Activated naive CD4-positive, alpha-beta T cell treated with anti-CD3 and anti-CD28 coated beads for 36 hours (primary cell): ENCODE results near the gene COG1. TPM values are rescaled to one million over a fixed set of nuclear protein-coding genes. Genes with fewer than 3 reads are reported as not detected.

ENCODE experiments used
- CTCF ChIA-PET: fragments of 350-600 bp; sonication (Branson Sonifier 250); formaldehyde crosslinking; loops from one replicate; lab custom pipeline; 2021; ENCODE audit warnings: antibody characterized with exemption; lab: Charles Lee
- DNase-seq: peaks from one replicate; pipeline ENCODE4 v3.0.0-alpha.2; 2020
- H3K27ac Mint-ChIP-seq: one replicate; pipeline ENCODE4 v1.8.0; 2021; ENCODE audit warnings: mild to moderate bottlenecking, mixed read lengths
- H3K27me3 Mint-ChIP-seq: one replicate; pipeline ENCODE4 v1.8.0; 2021; ENCODE audit warnings: low read depth, mixed read lengths
- H3K36me3 Mint-ChIP-seq: one replicate; pipeline ENCODE4 v1.8.0; 2021; ENCODE audit warnings: low read depth, mixed read lengths
- H3K4me1 Mint-ChIP-seq: one replicate; pipeline ENCODE4 v1.8.0; 2021; ENCODE audit warnings: low read depth, mixed read lengths
- H3K4me3 Mint-ChIP-seq: one replicate; pipeline ENCODE4 v1.8.0; 2021; ENCODE audit warnings: mild to moderate bottlenecking, moderate library complexity, mixed read lengths
- H3K9me3 Mint-ChIP-seq: one replicate; pipeline ENCODE4 v1.8.0; 2021; ENCODE audit warnings: mixed read lengths
- intact Hi-C: fragments of 100-400 bp; cut with micrococcal nuclease; formaldehyde crosslinking; loops from one replicate; pipeline ENCODE4 v1.15.1; 2023
- total RNA-seq, 2 experiments: library from RNA; stranded (reverse); gene quantifications; one replicate each; pipeline ENCODE4 v1.2.3, GENCODE V29; 2021

COG1 gene
- total RNA-seq, 2 experiments from 2014 or later = 31.4 to 32.1 TPM

- H3K27me3 Mint-ChIP-seq = no peaks in the 10 kb centered on the region
- CTCF ChIA-PET = interaction anchor here (0.9 to 1.3 kb wide), 2 partner anchors 12 to 191 kb away, joined by 3 read pairs; no protein-coding TSS in a partner anchor
- no peak for DNase-seq
- no peaks in the 10 kb centered on the region for H3K9me3 Mint-ChIP-seq
- no peak overlapping the region for H3K27ac Mint-ChIP-seq
- intact Hi-C loops = no loop called here
- peaks cover 2% of the 10 kb centered on the region for H3K36me3 Mint-ChIP-seq
- no peaks in the 10 kb centered on the region for H3K4me1 Mint-ChIP-seq
- H3K4me3 Mint-ChIP-seq = no peak overlapping the region
Measured at GRCh38 chr17:73179387-73179786, 13.5 kb upstream of the COG1 start.

DNA sequence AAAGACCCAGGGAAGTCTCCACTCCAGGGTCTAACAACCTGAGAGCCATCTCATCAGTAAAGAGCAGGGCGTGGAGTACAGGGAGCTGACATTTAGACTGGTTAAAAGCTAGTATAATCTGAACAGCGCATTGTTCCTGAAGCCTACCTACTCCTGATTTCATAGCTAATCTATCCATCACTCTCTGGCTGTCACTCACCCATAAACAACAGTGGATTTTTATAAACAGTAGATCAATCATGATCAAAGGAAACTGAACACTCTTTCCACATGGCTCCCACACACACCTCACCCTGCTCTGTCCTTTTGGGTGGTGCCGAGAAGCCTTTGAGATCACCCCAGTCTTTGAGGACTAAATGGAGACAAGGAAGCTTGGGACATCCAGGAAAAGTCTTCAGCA, 13.0 kb upstream of the COG1 start:
- CTCF ChIA-PET = interaction anchor here (0.9 to 1.3 kb wide), 2 partner anchors 12 to 190 kb away, joined by 3 read pairs; no protein-coding TSS in a partner anchor
- DNase-seq = no peak
- intact Hi-C loops = no loop called here
- Mint-ChIP-seq H3K4me3 (no peak overlapping the region), H3K9me3 (no peaks in the 10 kb centered on the region), H3K36me3 (peaks cover 6% of the 10 kb centered on the region), H3K4me1 (no peaks in the 10 kb centered on the region), H3K27ac (no peak overlapping the region), H3K27me3 (no peaks in the 10 kb centered on the region)

DNA sequence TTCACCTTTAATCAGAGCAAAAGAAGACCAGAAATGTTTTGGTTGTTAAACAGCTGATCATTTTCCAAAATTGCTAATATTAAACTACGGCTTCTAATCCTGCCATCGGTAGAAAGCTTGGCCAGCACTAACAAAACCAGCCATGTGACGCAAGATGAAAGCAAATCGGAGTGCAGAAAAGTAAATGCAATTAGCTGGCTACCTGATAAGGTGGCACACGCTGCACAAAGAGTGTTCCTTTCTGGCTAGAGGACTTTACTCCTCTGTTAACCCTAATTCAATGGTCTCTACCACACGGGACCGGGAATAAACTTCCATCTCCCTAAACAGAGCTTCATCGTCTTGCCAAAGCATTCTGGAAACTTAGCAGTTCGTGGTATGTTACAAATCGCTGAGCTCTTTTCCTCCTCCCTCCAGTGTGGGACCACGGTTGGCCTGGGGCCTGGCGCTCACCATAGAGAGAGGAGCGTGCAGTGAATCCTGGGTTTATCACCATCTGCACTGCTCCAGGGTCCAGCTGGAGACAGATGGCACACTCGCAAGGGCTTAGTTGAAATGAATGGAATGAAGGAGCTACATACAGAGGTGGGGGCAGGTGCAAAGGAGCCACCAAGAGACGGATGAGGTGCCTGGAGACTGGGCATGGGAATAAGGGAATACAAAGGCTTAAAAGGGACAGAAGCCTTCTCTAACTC, 10.1 kb upstream of the COG1 start:
- no peak for DNase-seq
- Mint-ChIP-seq H3K27ac (no peak overlapping the region), H3K27me3 (no peaks in the 10 kb centered on the region), H3K4me3 (no peak overlapping the region), H3K4me1 (no peaks in the 10 kb centered on the region), H3K36me3 (peaks cover 6% of the 10 kb centered on the region), H3K9me3 (no peaks in the 10 kb centered on the region)
- intact Hi-C loops = no loop called here
- CTCF ChIA-PET = interaction anchor here (1.3 kb wide), 1 partner anchor 458 kb away, joined by 5 read pairs; no protein-coding TSS in a partner anchor

GRCh38 chr17:73184136-73184993, 8.5 kb upstream of the COG1 start:
- CTCF ChIA-PET = interaction anchor here (1.0 kb wide), 1 partner anchor 625 kb away, joined by 3 read pairs; no protein-coding TSS in a partner anchor
- intact Hi-C loops = no loop called here

DNA sequence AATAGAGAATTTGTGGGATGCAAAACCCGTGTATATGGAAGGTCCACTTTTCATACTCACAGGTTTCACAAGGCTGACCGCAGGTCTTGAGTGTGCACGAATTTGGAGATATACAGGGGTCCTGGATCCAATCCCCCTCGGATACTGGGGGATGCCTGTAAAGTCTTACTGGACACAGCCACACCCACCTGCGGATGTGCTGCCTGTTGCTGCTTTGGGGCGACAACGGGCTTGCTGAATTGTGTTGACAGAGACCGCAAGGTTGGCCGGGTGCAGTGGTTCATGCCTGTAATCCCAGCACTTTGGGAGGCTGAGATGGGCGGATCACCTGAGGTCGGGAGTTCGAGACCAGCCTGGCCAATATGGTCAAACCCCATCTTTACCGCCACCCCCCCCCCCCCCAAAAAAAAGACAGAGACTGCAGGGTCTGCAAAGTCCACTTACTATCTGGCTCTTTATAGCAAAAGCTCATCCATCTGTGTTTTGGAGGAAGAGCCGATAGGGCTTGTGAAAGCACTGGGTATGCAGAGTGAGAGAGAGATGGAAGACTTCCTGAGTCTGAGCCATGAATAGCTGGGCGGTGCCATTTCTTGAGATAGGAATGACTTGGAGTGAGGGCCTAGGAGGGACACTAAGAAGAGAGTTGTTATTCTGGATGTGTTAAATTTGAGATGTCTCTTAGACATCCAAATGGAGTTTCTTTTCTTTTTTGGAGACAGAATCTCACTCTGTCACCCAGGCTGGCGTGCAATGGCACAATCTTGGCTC, 6.4 kb upstream of the COG1 start:
- peaks cover 7% of the 10 kb centered on the region for H3K36me3 Mint-ChIP-seq
- no peak for DNase-seq
- no peak overlapping the region for H3K27ac Mint-ChIP-seq
- CTCF ChIA-PET = interaction anchor here (0.6 kb wide), 1 partner anchor 22 kb away, joined by 3 read pairs; no protein-coding TSS in a partner anchor
- H3K27me3 Mint-ChIP-seq = no peaks in the 10 kb centered on the region
- intact Hi-C loops = no loop called here
- H3K4me1 Mint-ChIP-seq = no peaks in the 10 kb centered on the region
- H3K9me3 Mint-ChIP-seq = no peaks in the 10 kb centered on the region
- no peak overlapping the region for H3K4me3 Mint-ChIP-seq

More at GRCh38 chr17:73184136-73184993, 8.5 kb upstream of the COG1 start:
- Mint-ChIP-seq H3K27ac (no peak overlapping the region), H3K9me3 (no peaks in the 10 kb centered on the region), H3K36me3 (peaks cover 8% of the 10 kb centered on the region), H3K27me3 (no peaks in the 10 kb centered on the region), H3K4me3 (no peak overlapping the region), H3K4me1 (no peaks in the 10 kb centered on the region)
- DNase-seq = no peak

- Mint-ChIP-seq H3K9me3 (no peaks in the 10 kb centered on the region), H3K27me3 (no peaks in the 10 kb centered on the region), H3K4me1 (no peaks in the 10 kb centered on the region), H3K27ac (no peak overlapping the region), H3K36me3 (peaks cover 8% of the 10 kb centered on the region), H3K4me3 (no peak overlapping the region)
- no peak for DNase-seq
- intact Hi-C loops = no loop called here
- CTCF ChIA-PET = no interaction called here
Measured at GRCh38 chr17:73187203-73187769, 5.6 kb upstream of the COG1 start.

DNA sequence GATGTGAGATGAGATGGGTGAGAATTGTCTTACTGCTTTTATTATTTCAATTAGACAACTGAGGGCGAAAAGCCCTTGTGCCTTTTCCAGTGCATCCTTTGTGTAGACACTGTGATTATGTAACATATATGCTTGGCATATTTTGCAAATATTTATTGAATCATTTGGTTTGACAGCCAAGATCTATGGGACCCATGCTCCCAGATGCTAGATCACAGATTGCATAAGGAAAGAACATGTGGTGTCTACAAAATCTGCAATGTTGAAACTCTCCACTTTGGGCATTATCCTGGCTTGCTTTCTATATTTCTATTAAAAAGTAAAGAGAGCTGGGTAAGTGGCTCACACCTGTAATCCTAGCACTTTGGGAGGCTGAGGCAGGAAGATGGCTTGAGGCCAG, 4.8 kb upstream of the COG1 start:
- Mint-ChIP-seq H3K27ac (no peak overlapping the region), H3K9me3 (no peaks in the 10 kb centered on the region), H3K27me3 (no peaks in the 10 kb centered on the region), H3K4me1 (no peaks in the 10 kb centered on the region), H3K36me3 (peaks cover 8% of the 10 kb centered on the region), H3K4me3 (no peak overlapping the region)
- CTCF ChIA-PET = interaction anchor here (0.6 to 1.2 kb wide), 3 partner anchors 203 to 462 kb away, joined by 3 read pairs; no protein-coding TSS in a partner anchor
- DNase-seq = no peak
- intact Hi-C loops = no loop called here

DNA sequence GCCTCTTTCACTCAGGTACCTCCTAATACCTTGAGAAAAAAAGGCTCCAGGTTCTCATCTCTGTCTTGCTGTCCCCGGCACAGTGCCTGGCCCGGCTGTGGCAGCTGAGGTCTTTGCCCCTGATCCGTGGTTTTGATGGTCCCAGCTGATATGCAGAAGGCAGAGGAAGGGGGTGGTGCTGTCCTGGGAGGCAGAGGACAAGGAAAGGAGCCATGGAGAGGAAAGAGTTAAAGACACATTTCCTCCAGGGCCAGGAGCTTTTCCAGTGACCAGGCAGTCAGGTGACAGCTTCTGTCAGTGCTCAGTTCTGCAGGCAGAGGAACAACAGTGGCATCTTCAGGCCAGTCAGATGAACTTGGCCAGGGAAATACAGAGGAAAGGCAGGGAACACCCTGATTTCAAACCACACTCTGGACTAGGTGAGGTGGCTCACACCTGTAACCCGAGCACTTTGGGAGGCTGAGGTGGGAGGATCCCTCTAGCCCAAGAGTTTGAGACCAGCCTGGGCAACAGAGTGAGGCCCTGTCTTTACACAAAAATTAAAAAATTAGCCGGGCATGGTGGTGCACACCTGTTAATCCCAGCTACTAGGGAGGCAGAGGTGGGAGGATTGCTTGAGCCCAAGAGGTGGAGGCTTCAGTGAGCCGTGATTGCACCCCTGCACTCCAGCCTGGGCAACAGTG, 3.3 kb upstream of the COG1 start:
- CTCF ChIA-PET = interaction anchor here (0.6 to 1.8 kb wide), 4 partner anchors 21 to 33 kb away, joined by 3 to 7 read pairs (median 3); no protein-coding TSS in a partner anchor
- Mint-ChIP-seq H3K36me3 (peaks cover 11% of the 10 kb centered on the region), H3K27ac (no peak overlapping the region), H3K9me3 (no peaks in the 10 kb centered on the region), H3K4me1 (peaks cover 7% of the 10 kb centered on the region), H3K27me3 (no peaks in the 10 kb centered on the region), H3K4me3 (no peak overlapping the region)
- intact Hi-C loops = no loop called here
- DNase-seq = no peak

- H3K27ac Mint-ChIP-seq = peak overlapping the region; percentile 97
- no peaks in the 10 kb centered on the region for H3K27me3 Mint-ChIP-seq
- CTCF ChIA-PET = interaction anchor here (0.7 to 2.0 kb wide), 12 partner anchors 12 to 466 kb away, joined by 3 to 8 read pairs (median 3); partner anchors contain the start of gene SLC39A11
- H3K9me3 Mint-ChIP-seq = no peaks in the 10 kb centered on the region
- H3K4me1 Mint-ChIP-seq = peaks cover 16% of the 10 kb centered on the region
- intact Hi-C loops = loop anchor here (1.0 to 2.0 kb wide), 6 partner anchors 64 to 631 kb away; partner anchors contain the start of gene SLC39A11
- peaks cover 10% of the 10 kb centered on the region for H3K36me3 Mint-ChIP-seq
- DNase-seq = peak; percentile 85
- peak overlapping the region; percentile 95 for H3K4me3 Mint-ChIP-seq
Measured at GRCh38 chr17:73191443-73192205, 1.2 kb upstream of the COG1 start.

DNA sequence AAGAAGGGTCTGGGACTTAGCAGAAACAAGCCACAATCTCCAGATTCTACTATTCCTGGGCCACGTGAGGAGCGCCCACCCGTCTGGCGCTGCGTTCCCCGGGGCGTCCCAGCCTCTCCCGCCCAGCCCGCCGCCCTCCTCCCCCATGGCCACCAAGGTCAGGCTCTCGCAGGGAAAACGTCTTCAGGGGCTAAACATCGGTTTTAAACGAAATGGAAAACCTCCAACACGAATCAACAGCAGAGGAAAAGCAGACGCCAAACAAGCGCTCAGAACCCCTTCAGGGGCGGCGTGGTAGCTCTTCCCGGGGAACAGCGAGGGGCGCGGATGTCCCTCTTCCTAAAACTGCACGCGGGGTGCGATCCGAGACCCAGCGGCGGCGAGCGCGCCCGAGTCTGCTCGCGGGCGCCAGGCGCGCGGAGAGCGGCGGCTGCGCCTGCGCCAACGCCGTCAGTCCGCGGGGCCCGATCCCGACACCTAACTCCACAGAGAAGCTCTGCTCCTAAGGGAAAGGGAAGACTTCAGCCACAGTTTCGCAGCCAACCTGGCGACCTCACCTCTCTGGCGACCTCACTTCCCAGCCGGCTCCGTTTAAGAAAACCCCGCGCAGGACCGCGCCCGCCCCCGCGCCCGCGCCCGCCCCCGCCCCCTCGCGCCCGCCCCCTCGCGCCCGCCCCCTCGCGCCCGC, 505 bp upstream of the COG1 start:
- intact Hi-C loops = loop anchor here (1.0 to 2.0 kb wide), 2 partner anchors 100 to 119 kb away; partner anchors contain the start of gene SLC39A11

More for the DNA sequence above, 505 bp upstream of the COG1 start:
- peak overlapping the region; percentile 97 for H3K27ac Mint-ChIP-seq
- peaks cover 16% of the 10 kb centered on the region for H3K4me1 Mint-ChIP-seq
- H3K4me3 Mint-ChIP-seq = peak overlapping the region; percentile 95
- DNase-seq = peak; percentile 72
- H3K9me3 Mint-ChIP-seq = no peaks in the 10 kb centered on the region
- CTCF ChIA-PET = interaction anchor here (0.7 to 2.0 kb wide), 12 partner anchors 13 to 467 kb away, joined by 3 to 8 read pairs (median 3); partner anchors contain the start of gene SLC39A11
- peaks cover 12% of the 10 kb centered on the region for H3K36me3 Mint-ChIP-seq
- H3K27me3 Mint-ChIP-seq = no peaks in the 10 kb centered on the region
